ENCODE measurements around the gene SUGT1.
"Not testable (repeated sequence)": the region's sequence is repeated elsewhere in the genome, so short reads cannot be mapped to it uniquely, and the experiment has no call there.

The SUGT1 gene
- 24.4 to 89.8 (median 61.8) reads per million in 18 experiments for total RNA-seq

- peak; percentile 98 to 99 for DNase-seq
Observed at GRCh38 chr13:52652196-52652979, at the start of gene SUGT1. SUGT1 (plus strand) TSS chr13:52652836; CDS start chr13:52652921, 85 bp downstream.

- DNase-seq = not testable (repeated sequence)
Observed at GRCh38 chr13:52603316-52603715, 49.3 kb upstream of the SUGT1 start.

GRCh38 chr13:52606126-52606525 lies 46.5 kb upstream of the SUGT1 start:
- DNase-seq = not testable (repeated sequence)

DNA sequence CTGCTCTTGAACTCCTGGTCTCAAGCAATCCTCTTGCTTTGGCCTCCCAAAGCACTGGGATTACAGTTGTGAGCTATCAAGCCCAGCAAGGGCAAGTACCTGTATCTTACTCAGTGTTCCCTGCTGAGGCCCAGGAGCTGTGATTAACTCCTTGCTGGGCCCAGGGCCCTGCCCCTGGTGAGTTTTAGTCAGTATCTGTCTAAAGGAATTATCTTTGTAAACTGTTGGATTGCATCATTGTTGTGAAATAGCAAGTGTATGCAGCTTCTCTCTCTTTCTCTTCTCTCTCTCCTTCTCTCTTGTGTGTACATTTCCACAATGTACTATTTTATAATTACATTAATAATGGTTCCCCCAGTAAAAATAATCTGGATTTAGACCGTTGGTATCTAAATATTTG lies 45.8 kb upstream of the SUGT1 start:
- DNase-seq = not testable (repeated sequence)

DNA sequence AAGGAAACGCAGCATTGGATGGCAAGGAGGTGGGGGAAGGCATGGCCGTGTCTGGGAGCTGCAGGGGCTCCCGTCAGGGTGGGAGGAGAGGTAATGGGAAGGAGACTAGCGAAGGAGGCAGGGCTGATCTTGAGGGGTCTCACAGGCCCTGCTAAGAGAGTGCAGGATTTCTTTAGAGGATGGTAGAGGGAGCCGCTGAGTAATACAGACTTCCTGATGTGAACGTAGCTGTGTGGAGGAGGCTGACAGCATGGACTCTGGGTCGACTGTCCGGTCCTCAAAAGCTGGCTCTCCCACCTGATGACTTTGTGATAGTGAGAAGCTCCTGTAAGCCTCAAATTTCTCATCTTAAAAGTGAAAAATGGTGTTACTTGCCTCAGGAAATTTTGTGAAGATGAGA lies 44.5 kb upstream of the SUGT1 start:
- not testable (repeated sequence) for DNase-seq

DNA sequence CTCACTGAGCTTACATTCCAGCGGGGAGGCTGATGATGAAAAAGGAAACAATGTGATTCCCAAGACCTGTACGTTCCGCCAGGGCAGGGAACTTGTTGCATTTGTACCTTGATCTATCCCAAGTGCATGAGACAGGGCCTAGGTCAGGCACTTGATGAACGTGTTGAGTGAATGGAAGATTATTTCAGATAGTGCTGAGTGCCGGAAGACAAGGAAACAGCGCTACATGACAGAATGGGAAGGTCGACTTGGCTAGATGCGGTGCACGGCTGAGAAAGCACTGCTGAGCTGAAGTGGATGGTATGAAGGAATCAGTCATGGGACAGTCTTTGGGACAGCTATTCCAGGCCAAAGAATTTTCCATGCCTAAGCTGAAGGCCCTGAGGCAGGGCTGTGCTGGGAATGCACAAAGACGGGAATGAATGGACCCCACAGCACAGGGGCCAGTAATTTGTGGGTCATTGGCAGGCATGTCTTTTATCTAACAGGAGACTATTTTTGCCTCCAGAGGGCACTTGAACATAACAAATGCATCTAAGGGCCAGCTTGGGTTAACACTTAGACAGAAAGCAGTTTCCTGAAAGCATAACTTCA lies 43.5 kb upstream of the SUGT1 start:
- peak; percentile 50 to 62 for DNase-seq

GRCh38 chr13:52610158-52610557 lies 42.5 kb upstream of the SUGT1 start:
- not testable (repeated sequence) for DNase-seq

DNA sequence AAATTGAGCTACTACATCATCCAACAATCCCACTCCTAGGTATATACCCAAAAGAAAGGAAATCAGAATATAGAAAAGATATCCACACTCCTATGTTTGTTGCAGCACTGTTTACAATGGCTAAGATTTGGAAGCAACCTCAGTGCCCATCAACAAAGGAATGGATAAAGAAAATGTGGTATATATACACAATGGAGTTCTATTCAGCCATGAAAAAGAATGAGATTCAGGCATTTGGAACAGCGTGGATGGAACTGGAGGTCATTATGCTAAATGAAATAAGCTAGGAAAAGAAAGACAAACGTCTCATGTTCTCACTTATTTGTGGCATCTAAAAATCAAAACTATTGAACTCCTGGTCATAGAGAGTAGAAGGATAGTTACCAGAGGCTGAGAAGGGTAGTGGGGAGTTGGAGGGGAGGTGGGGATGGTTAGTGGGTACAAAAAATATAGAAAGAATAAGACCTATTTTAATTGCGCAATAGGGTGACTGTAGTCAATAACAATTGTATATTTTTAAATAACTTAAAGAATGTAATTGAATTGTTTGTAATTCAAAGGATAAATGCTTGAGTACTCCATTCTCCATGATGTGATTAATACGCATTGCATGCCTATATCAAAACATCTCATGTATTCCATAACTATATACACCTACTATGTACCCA lies 37.4 kb upstream of the SUGT1 start:
- DNase-seq = no peak

DNA sequence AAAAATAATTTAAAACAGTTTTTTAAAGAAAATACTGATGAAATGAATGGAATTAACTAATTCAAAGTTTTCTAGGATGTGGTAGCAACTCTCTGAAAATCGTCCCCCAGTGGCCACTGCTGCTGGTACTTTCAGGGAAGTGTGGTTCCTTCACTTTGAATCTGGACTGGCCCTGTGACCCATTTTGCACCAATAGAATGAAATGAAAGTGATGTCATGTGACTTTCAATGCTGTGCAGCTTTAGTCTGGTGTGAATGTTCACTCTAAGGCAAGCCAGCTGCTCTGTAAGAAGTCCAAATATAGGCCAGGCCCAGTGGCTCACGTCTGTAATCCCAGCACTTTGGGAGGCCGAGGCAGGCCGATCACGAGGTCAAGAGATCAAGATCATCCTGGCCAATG lies 36.8 kb upstream of the SUGT1 start:
- DNase-seq = peak in 1 of 2 donors; percentile 22

- peak; percentile 72 to 75 for DNase-seq
Observed at GRCh38 chr13:52617070-52618060, 35.3 kb upstream of the SUGT1 start.

- DNase-seq = not testable (repeated sequence)
Observed at GRCh38 chr13:52631083-52631690, 21.4 kb upstream of the SUGT1 start.

DNA sequence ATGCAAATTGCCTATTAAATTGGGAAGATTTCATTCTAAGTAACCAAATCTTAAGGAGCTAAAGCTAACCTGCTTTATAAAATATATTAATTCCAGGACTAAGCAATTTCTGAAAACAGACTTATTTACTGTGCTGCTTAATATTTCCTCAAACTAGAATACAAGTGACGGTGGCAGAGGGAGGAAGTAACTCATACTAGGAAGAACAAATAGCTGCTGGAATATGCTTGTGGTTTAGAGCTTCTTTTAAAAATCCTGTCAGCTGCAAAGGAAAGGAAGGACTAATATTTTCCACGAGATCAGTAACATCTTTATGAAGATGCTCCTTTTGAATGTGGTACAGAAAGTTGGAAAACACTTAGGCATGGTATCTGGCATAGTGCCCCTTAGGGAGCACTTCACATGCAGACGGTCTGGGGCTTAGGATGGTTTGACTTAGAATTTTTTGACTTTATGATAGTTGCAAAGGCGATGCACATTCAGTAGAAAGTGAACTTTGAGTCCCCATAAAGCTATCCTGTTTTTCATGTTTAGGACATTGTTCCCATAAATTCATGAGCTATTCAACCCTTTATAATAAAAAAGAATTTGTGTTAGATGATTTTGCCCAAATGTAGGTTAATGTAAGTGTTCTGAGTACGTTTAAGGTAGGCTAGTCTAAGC lies 13.8 kb upstream of the SUGT1 start:
- peak in 1 of 2 donors; percentile 21 for DNase-seq

DNA sequence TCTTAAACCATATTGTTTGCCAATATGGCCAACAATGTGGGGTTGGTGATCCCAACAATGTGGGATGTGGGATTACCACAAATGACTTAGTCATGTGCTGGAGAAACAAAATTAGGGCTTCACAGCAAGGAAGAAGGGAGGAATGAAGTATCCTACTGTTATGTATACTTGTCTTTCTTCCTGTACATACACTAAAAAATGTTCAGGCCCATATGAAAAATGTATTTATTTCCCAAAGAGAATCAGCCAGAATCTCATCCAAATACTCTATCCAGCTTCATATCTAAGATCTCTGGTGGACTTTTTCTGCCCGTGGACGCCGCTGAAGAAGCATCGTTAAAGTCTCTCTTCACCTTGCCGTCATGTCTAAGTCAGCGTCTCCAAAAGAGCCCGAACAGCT lies 10.5 kb upstream of the SUGT1 start, which contains the start of gene HNRNPA1L2:
HNRNPA1L2 (plus strand) TSS at position 301 of the 400 bp plus-strand sequence; CDS start at position 363, 62 bp downstream.
- no peak for DNase-seq

GRCh38 chr13:52644108-52644507 lies 8.5 kb upstream of the SUGT1 start:
- no peak for DNase-seq

DNA sequence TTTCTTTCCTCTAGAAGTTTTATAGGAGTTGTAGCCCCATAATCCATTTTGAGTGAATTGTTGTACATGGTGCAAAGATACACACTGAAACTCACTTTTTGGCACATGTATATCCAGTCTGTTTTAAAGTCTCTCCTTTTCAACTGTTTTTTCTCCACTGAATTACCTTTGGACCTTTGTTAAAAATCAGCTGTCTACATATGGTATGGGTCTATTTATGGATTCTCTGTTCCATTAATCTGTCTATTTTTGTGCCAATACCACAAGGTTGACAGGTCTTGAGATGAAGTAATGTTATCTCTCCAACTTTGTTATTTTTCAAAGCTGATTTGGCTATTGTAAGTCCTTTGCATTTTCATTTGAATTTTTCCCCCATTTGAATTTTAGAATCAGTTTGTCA lies 5.7 kb upstream of the SUGT1 start:
- no peak for DNase-seq

- DNase-seq = no peak
Observed at GRCh38 chr13:52650731-52651130, 1.9 kb upstream of the SUGT1 start.

- no peak for DNase-seq
Observed at GRCh38 chr13:52651897-52652195, 790 bp upstream of the SUGT1 start.

GRCh38 chr13:52652980-52653303 lies 306 bp downstream of the SUGT1 start:
- DNase-seq = no peak

DNA sequence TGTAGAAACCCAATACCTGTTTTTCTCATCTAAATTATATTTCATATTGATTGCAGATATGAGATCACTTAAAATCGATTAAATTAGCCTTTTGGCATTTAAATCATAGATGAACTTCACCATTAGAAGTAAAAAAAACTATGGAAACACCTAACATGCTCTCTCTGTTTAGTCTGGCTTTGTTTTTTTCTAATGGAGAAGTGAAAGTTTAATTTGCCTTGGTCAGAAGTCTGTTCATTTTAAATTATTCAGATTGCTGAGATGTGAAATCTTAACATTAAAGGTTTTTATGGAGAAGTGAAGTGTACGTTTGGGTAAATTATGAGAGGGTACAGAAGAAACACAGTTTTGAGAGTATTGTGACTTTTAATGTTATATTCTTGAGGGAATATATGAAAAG lies 6.7 kb downstream of the SUGT1 start:
- no peak for DNase-seq

GRCh38 chr13:52664272-52664671 lies 11.6 kb downstream of the SUGT1 start:
- DNase-seq = no peak

GRCh38 chr13:52665325-52665724 lies 12.7 kb downstream of the SUGT1 start:
- DNase-seq = peak; percentile 13 to 29

GRCh38 chr13:52669677-52670076 lies 17.0 kb downstream of the SUGT1 start:
- no peak for DNase-seq

Measured in inflammatory macrophage (primary cell).